Mesendoderm (in vitro differentiated cells): Measurements from ENCODE around the gene SLC35F3.

ENCODE experiments used
- DNase-seq: peaks from one replicate; pipeline ENCODE4 v3.0.0; 2013
- H2AK5ac ChIP-seq: 2 replicates; pipeline ENCODE4 v1.6.1; 2013; ENCODE audit warnings: low read length, inconsistent platforms
- H2BK120ac ChIP-seq: 2 replicates; pipeline ENCODE4 v1.6.1; 2013; ENCODE audit warnings: low read depth, mild to moderate bottlenecking, low read length, moderate library complexity, mixed read lengths
- H2BK15ac ChIP-seq: replicated peaks from 2 replicates; pipeline ENCODE4 v1.6.1; 2013; ENCODE audit warnings: low read depth, mild to moderate bottlenecking, moderate library complexity
- H2BK5ac ChIP-seq: 2 replicates; pipeline ENCODE4 v1.6.1; 2013; ENCODE audit warnings: low read length, inconsistent platforms
- H3K18ac ChIP-seq: 2 replicates; pipeline ENCODE4 v1.6.1; 2013; ENCODE audit warnings: mild to moderate bottlenecking, low read length, mixed read lengths
- H3K23ac ChIP-seq: one replicate; pipeline ENCODE4 v1.6.1; 2013; ENCODE audit warnings: low read length
- H3K27ac ChIP-seq: 2 replicates; pipeline ENCODE4 v1.5.1; 2013; ENCODE audit warnings: low read depth, mild to moderate bottlenecking, inconsistent platforms, low read length, moderate library complexity
- H3K27me3 ChIP-seq: 2 replicates; pipeline ENCODE4 v1.6.1; 2013; ENCODE audit warnings: low read length, control low read depth, mild to moderate bottlenecking, inconsistent platforms; ENCODE audit not compliant: insufficient read depth, poor library complexity
- H3K36me3 ChIP-seq: 2 replicates; pipeline ENCODE4 v1.6.1; 2013; ENCODE audit warnings: low read length, inconsistent platforms; ENCODE audit not compliant: control insufficient read depth, insufficient read depth
- H3K4ac ChIP-seq: one replicate; pipeline ENCODE4 v1.6.1; 2013; ENCODE audit warnings: low read depth, mild to moderate bottlenecking, low read length, moderate library complexity
- H3K4me1 ChIP-seq: 2 replicates; pipeline ENCODE4 v1.6.1; 2013; ENCODE audit warnings: low read depth, low read length, inconsistent platforms; ENCODE audit not compliant: control insufficient read depth
- H3K4me2 ChIP-seq: 2 replicates; pipeline ENCODE4 v1.6.1; 2013; ENCODE audit warnings: low read length
- H3K4me3 ChIP-seq: 2 replicates; pipeline ENCODE4 v1.5.1; 2013; ENCODE audit warnings: mild to moderate bottlenecking, low read length
- H3K56ac ChIP-seq: one replicate; pipeline ENCODE4 v1.6.1; 2013; ENCODE audit warnings: low read length
- H3K79me1 ChIP-seq: 2 replicates; pipeline ENCODE4 v1.6.1; 2013; ENCODE audit warnings: low read length, inconsistent platforms
- H3K79me2 ChIP-seq: 2 replicates; pipeline ENCODE4 v1.6.1; 2013; ENCODE audit warnings: mild to moderate bottlenecking, low read length; ENCODE audit not compliant: control insufficient read depth, insufficient read depth
- H3K9ac ChIP-seq: 2 replicates; pipeline ENCODE4 v1.6.1; 2013; ENCODE audit warnings: low read length, inconsistent platforms
- H4K5ac ChIP-seq: one replicate; pipeline ENCODE4 v1.6.1; 2013; ENCODE audit warnings: low read length
- H4K8ac ChIP-seq: one replicate; pipeline ENCODE4 v1.6.1; 2013; ENCODE audit warnings: low read depth, mild to moderate bottlenecking, control low read depth, low read length, moderate library complexity
- WGBS: extraction: QIAGEN DNeasy Blood & Tissue Kit; methylation state at CpG from one replicate; pipeline ENCODE4 v1.1.7; 2013; ENCODE audit warnings: low lambda C conversion rate, missing lambda C conversion rate; ENCODE audit not compliant: insufficient coverage; ENCODE audit errors: extremely low coverage; 5-methylcytosine and 5-hydroxymethylcytosine counted together
- small RNA-seq: library from polyadenylated mRNA; stranded (forward); fragments of <200 nt; extraction: miRNeasy Mini kit (QIAGEN cat#:217004); gene quantifications from one replicate; pipeline ENCODE3, GENCODE V24; 2013; ENCODE audit not compliant: insufficient read depth

Gene SLC35F3

GRCh38 chr1:234372011-234372757 lies 467.7 kb downstream of the SLC35F3 start:
- Histone ChIP-seq H3K4me2 (no peak overlapping the region), H2BK15ac (no peak overlapping the region), H3K79me1 (peaks cover 4% of the 10 kb centered on the region), H3K23ac (no peak overlapping the region), H4K5ac (no peak overlapping the region), H3K9ac (peak overlapping the region; percentile 9), H3K4me1 (no peaks in the 10 kb centered on the region), H3K27me3 (no peaks in the 10 kb centered on the region), H3K27ac (no peak overlapping the region), H2BK120ac (no peak overlapping the region), H3K36me3 (no peaks in the 10 kb centered on the region), H3K56ac (no peak overlapping the region), H3K18ac (no peak overlapping the region), H3K4ac (no peak overlapping the region), H2AK5ac (no peak overlapping the region), H3K79me2 (peaks cover 2% of the 10 kb centered on the region), H2BK5ac (no peak overlapping the region), H3K4me3 (no peak overlapping the region), H4K8ac (no peak overlapping the region)
- no CpG with 5 or more reads among the region's 9 CpGs for WGBS
- no peak for DNase-seq

DNA sequence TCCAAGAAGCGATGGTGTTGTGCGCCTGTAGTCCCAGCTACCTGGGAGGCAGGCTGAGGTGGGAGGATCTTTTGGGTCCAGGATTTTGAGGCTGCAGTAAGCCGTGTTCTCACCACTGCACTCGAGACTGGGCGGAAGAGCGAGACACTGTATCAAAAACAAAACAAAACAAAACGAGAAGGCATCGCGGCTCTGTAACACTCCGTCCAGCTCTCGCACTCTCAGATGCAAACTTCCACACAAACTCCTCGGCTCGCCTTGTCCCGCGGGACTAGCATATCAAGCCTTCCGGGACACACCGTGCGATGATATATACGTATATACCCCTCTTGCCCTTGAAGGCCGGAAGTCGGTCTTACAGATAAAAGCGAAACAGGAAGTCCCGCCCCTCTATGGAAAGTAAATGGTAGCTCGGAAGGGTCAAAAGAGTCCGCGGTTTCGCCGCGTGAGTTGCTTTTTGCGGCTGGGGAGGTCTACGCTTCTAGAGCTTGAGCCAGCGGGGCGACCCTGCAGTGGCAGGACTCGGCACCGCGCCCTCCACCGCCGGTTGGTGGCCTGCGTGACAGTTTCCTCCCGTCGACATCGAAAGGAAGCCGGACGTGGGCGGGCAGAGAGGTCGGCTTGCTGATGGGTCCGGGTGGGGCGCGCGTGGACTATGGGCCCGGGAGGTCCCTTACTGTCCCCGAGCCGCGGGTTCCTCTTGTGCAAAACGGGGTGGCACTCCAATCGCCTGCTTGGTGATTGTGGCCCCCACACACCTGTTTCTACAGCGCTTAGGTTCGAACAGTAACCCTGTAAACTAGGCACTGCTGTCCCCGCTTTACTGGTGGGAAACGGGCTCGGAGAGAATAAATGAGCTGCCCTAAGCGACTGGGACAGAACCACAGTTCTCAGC lies 468.8 kb downstream of the SLC35F3 start, which contains the start of gene COA6:
Gene COA6, plus strand, starts transcription at position 393 of the 895 bp plus-strand sequence. Its CDS starts 11 bp downstream, at position 404.
- H3K27me3 ChIP-seq: no peaks in the 10 kb centered on the region
- H3K18ac ChIP-seq: peak within 1 kb of the TSS; percentile 15
- peak within 1 kb of the TSS; percentile 100 for H3K56ac ChIP-seq
- peaks cover 4% of the 10 kb centered on the region for H3K79me1 ChIP-seq
- no CpG with 5 or more reads among the region's 62 CpGs for WGBS
- H3K4me1 ChIP-seq: no peaks in the 10 kb centered on the region
- H3K9ac ChIP-seq: peak within 1 kb of the TSS; percentile 98
- peak within 1 kb of the TSS; percentile 87 for H3K27ac ChIP-seq
- peak within 1 kb of the TSS; percentile 75 for H4K5ac ChIP-seq
- H3K4me3 ChIP-seq: peak within 1 kb of the TSS; percentile 97
- peaks cover 2% of the 10 kb centered on the region for H3K36me3 ChIP-seq
- H3K4ac ChIP-seq: peak within 1 kb of the TSS; percentile 82
- H3K4me2 ChIP-seq: peak within 1 kb of the TSS; percentile 66
- peak within 1 kb of the TSS; percentile 81 for H2BK5ac ChIP-seq
- H3K79me2 ChIP-seq: peaks cover 2% of the 10 kb centered on the region
- H2BK120ac ChIP-seq: no peak within 1 kb of the TSS
- H4K8ac ChIP-seq: peak within 1 kb of the TSS; percentile 92
- H3K23ac ChIP-seq: peak within 1 kb of the TSS; percentile 53
- DNase-seq: peak; percentile 99
- no peak within 1 kb of the TSS for H2BK15ac ChIP-seq
- no peak within 1 kb of the TSS for H2AK5ac ChIP-seq

GRCh38 chr1:234373959-234374254 lies 469.4 kb downstream of the SLC35F3 start:
- Histone ChIP-seq H4K8ac (peak overlapping the region; percentile 92), H2BK5ac (no peak overlapping the region), H3K4me1 (no peaks in the 10 kb centered on the region), H3K56ac (peak overlapping the region; percentile 100), H3K79me2 (peaks cover 2% of the 10 kb centered on the region), H4K5ac (no peak overlapping the region), H3K23ac (no peak overlapping the region), H3K27ac (no peak overlapping the region), H3K79me1 (peaks cover 4% of the 10 kb centered on the region), H2AK5ac (no peak overlapping the region), H2BK15ac (no peak overlapping the region), H3K27me3 (no peaks in the 10 kb centered on the region), H3K9ac (peak overlapping the region; percentile 98), H3K4me3 (peak overlapping the region; percentile 97), H3K36me3 (peaks cover 2% of the 10 kb centered on the region), H3K18ac (peak overlapping the region; percentile 15), H3K4me2 (peak overlapping the region; percentile 66), H2BK120ac (no peak overlapping the region), H3K4ac (peak overlapping the region; percentile 18)
- no CpG with 5 or more reads among the region's 6 CpGs for WGBS
- DNase-seq: no peak

Small RNA genes within 50 kb of the gene (small RNA-seq; reads per million reads assigned to genes)
- gene MIR4671: 5.0 reads per million, percentile 70 among the genes with 10 or more reads in this experiment
